GM19438 (cell line): Measurements from ENCODE around the gene MAN2B1.
"Not testable (repeated sequence)": the region's sequence is repeated elsewhere in the genome, so short reads cannot be mapped to it uniquely, and the experiment has no call there.

Experiments used
- ATAC-seq: cut with Tn5 transposase; IDR thresholded peaks from one replicate; pipeline ENCODE4 v1.9.1; 2021; ENCODE audit warnings: low read depth; ENCODE audit not compliant: unreplicated experiment

The MAN2B1 gene

GRCh38 chr19:12664406-12665280, 1.9 kb downstream of the MAN2B1 start:
- no peak for ATAC-seq

DNA sequence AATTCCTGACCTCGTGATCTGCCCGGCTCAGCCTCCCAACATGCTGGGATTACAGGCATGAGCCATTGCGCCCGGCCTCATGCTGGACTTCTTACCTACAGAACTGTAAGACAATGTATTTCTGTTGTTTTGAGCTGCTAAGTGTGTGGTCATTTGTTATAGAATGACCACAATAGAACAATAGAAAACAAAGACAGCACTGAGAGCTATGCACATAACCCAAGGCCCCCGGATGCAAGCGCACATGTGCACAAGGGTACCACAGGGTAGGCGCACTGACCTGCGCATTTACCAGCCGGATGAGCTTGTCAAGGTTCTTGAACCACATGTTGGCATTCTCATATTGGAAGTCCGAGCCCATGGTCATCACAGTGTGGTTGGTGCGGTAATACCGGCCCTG, 5.6 kb downstream of the MAN2B1 start:
- no peak for ATAC-seq

- ATAC-seq: no peak
These were observed 8.6 kb downstream of the MAN2B1 start for GRCh38 chr19:12657966-12658365.

GRCh38 chr19:12656899-12657571, 9.5 kb downstream of the MAN2B1 start:
- no peak for ATAC-seq

DNA sequence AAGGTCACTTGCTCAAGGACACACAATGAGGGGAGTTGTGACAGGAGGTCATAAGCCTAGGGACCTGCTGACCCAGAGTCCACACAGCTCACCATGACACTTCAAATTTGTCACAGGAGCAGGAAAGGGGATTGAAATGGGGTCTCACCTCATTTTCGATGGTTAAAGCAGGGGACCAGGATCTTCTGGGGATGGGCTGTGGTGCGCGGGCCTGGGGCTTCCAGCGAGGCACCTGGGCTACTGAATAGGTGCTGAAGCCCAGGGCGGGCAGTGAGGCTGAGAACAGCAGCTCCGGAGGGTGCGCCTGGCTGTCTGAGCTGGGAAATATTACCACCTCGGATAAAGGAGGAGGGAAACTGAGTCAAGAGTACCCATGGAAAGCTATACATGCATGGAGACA, 11.0 kb downstream of the MAN2B1 start:
- ATAC-seq: no peak

GRCh38 chr19:12652219-12652618, 14.3 kb downstream of the MAN2B1 start:
- ATAC-seq: no peak

- ATAC-seq: no peak
These were observed 16.6 kb downstream of the MAN2B1 start for GRCh38 chr19:12649941-12650340.

DNA sequence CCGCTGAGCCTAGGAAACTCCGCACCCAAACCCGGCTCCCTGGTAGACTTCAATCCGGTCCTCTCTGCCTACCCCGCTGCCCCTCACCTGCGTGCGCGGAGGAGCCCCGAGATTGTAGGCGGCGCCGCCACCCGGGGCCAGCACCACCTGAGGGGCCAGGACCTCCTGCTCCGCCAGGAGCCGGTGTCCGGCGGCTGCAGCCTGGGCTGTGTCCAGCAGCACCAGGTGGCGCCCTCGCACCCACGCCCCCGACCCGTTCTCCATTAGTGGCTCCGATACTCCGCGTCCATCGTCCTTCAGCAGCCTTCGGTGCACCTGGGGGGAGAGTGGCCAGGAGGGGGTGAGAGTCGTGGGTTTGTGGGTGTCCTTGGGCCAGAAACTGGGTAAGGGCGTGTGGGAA, 18.5 kb downstream of the MAN2B1 start:
- ATAC-seq: no peak

DNA sequence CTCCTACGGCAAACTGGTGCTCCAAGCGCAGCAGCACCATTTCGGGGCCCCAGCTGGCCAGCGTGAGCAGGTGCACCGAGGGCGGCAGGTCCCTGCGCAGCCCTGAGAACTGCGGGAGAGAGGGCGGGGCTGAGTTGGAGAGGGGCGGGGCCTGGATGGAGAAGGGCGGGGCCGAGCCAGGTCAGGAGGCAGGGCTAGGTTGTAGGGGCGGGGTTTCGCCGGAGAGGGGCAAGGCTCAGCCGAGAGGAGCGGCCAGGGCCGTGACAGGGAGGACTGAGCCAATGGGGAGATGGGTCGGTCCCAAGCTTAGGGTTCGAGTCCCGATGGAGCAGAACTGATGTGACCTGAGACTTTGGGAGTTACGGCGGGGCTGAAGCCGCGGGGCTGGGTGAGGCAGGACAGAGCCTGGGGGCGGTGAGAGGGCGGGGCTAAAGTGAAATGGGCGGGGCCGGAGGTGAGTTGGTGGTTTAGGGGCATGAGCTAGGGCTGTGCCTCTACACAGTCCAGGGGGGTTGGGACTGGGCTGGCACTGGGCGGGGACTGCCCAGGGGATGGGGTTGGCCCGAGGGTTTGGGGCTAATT, 19.0 kb downstream of the MAN2B1 start:
- no peak for ATAC-seq

DNA sequence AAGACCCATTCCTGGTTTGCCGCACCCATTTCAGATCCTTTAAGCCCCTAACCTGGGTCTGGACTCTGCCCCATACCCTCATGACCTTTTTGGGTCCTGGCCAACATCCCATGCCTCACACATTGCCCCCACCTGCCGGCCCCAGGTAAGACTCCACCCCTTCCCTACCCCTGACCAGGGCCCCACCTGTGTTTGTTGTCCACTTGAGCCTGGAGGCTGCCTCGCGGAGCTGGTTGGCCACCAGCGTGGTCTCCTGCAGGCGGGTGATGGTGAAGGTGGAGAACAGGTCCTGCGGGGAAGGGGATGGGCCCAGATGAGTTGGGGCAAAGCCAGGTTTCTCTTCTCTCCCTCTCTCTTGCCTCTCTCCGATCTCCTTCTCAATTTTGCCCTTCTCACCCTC, 19.5 kb downstream of the MAN2B1 start:
- no peak for ATAC-seq

GRCh38 chr19:12646551-12646950, 20.0 kb downstream of the MAN2B1 start:
- ATAC-seq: no peak

GRCh38 chr19:12643716-12644115, 22.8 kb downstream of the MAN2B1 start:
- ATAC-seq: not testable (repeated sequence)

DNA sequence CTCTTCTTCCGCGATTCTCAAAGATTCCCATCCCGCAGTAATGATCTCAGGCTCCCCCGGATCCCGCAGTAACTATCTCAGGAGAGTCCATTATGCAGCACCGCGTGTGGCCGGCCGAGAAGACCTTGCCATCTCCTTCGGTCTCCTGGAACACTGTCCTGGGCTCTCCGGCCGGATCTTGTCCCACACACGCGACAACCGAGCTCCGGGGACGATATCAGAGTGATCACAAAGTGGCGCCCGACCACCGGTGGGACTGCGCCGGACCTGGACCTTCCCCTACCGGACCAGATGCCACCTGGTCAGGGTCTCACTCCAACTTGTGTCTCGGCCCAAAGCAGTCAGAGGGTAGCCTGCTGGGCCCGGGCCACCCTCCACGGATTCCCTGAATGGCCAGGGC, 24.0 kb downstream of the MAN2B1 start:
- no peak for ATAC-seq

GRCh38 chr19:12641456-12641855, 25.1 kb downstream of the MAN2B1 start:
- ATAC-seq: no peak

DNA sequence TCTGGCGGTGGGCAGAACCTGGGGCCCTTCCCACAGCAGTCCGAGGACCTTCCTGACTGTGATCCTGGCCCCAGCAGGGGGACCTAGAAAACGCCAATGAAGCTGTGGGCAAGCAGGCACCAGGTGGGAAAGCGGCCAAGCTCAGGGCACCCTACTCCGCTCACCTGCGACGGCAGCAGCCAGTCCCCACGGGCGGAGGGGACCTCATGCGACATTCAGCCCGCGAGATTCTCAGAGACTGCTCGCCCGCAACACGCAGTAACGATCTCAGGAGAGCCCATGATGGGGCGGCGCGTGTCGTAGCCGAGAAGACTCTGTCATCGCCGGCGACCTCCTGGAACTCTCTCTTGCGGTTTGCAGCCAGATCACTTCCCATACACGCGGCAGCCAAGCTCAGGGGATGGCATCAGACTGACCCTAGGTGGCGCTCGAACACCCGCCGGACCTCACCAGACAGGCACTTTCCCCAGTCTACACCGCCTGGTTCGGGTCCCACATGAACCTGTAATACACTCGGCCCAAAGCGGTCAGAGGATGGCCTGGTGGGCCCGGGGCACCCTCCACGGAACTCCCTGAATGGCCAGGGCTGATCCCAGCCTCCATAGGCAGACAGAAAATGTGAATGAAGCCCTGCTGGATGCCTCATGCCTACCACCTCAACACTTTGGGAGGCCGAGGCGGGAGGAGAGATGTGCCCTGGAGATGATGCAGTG, 26.5 kb downstream of the MAN2B1 start:
- peak; percentile 64 for ATAC-seq

DNA sequence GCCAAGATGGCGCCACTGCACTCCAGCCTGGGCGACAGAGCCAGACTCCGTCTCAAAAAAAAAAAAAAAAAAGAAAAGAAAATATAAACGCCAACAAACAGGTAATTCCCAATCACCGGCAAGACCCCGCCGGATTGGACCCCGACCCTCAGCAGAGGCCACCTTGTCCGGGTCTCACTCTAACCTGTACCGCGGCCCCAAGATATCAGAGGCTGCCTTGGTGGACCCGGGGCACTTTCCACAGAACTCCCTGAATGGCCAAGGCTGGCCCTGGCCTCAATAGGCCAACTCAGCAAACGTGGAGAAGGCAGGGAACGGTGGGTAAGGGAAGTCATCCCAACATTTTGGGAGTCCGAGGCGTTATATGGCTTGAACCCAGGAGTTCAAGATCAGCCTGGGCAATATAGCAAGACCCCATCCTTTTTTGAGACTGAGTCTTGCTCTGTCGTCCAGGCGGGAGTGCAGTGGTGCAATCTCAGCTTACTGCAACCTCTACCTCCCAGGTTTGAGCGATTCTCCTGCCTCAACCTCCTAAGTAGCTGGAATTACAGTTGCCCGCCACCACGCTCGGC, 27.8 kb downstream of the MAN2B1 start:
- ATAC-seq: no peak

DNA sequence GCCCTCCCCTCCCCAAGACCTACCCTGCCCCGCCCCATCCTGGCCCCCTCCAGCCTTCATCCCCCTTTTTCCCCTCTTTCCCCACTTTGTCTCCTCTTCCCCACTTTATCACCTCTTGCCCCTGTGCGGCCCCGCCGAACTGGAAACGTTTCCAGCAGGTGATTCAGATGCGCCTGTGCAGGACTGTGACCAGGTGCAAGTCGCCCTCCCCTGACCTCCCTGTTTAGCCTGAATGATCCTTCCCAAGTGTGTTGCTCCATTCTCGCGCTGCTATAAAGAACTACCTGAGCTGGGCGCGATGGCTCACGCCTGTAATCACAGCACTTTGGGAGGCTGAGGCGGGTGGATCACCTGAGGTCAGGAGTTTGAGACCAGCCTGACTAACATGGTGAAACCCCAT, 29.9 kb downstream of the MAN2B1 start:
- ATAC-seq: no peak

DNA sequence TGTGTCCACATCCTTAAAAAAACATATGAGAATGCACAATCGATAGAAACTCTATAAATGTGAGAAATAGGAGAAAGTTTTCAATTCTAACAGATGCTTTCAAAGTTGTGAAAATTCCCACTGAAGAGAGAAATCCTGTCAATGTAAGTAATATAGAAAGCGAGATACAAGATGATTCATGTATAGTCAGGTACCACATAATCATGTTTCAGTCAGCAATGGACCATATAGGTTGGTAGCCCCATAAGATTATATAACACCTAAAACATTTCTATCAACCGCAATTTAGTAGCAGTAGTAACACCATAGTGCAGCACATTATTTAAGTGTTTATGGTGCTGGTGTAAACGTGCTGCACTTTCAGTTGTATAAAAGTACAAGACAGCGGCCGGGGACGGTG, 37.3 kb downstream of the MAN2B1 start:
- no peak for ATAC-seq

DNA sequence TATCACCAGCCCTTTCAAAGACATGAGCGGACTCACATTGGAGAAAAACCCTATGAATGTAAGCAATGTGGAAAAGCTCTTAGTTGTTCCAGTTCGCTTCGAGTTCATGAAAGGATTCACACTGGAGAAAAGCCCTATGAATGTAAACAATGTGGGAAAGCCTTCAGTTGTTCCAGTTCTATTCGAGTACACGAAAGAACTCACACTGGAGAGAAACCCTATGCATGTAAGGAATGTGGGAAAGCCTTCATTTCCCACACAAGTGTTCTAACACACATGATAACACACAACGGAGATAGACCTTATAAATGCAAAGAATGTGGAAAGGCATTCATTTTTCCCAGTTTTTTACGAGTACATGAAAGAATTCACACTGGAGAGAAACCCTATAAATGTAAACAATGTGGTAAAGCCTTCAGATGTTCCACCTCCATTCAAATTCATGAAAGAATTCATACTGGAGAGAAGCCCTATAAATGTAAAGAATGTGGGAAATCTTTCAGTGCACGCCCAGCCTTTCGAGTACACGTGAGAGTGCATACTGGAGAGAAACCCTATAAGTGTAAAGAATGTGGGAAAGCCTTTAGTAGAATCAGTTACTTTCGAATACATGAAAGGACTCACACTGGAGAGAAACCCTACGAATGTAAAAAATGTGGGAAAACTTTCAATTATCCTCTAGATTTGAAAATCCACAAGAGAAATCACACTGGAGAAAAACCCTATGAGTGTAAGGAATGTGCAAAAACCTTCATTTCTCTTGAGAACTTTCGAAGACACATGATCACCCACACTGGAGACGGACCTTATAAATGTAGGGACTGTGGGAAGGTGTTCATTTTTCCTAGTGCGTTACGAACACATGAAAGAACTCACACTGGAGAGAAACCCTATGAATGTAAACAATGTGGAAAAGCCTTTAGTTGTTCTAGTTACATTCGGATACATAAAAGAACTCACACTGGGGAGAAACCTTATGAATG, 38.2 kb downstream of the MAN2B1 start:
- ATAC-seq: no peak

- no peak for ATAC-seq
These were observed 39.6 kb downstream of the MAN2B1 start for GRCh38 chr19:12626958-12627357.
